ENCODE measurements around the gene C2CD4A. TPM values are rescaled to one million over a fixed set of nuclear protein-coding genes. Genes with fewer than 3 reads are reported as not detected.

C2CD4A gene
- total RNA-seq, 1 experiment from 2014 or later, result not detected

- TF ChIP-seq MAX (IDR thresholded peaks at IDR 0.05) (no peak), EGR1 (IDR thresholded peaks at IDR 0.05; ENCODE audit: low read depth) (no peak), FOSL1 (IDR thresholded peaks at IDR 0.05; ENCODE audit: low read depth) (no peak), EZH2phosphoT487 (IDR thresholded peaks at IDR 0.05; ENCODE audit: borderline replicate concordance) (no peak), ZFX (IDR thresholded peaks at IDR 0.05) (no peak)
Observed at GRCh38 chr15:62079594-62079993, 12.8 kb downstream of the C2CD4A start (continued).

DNA sequence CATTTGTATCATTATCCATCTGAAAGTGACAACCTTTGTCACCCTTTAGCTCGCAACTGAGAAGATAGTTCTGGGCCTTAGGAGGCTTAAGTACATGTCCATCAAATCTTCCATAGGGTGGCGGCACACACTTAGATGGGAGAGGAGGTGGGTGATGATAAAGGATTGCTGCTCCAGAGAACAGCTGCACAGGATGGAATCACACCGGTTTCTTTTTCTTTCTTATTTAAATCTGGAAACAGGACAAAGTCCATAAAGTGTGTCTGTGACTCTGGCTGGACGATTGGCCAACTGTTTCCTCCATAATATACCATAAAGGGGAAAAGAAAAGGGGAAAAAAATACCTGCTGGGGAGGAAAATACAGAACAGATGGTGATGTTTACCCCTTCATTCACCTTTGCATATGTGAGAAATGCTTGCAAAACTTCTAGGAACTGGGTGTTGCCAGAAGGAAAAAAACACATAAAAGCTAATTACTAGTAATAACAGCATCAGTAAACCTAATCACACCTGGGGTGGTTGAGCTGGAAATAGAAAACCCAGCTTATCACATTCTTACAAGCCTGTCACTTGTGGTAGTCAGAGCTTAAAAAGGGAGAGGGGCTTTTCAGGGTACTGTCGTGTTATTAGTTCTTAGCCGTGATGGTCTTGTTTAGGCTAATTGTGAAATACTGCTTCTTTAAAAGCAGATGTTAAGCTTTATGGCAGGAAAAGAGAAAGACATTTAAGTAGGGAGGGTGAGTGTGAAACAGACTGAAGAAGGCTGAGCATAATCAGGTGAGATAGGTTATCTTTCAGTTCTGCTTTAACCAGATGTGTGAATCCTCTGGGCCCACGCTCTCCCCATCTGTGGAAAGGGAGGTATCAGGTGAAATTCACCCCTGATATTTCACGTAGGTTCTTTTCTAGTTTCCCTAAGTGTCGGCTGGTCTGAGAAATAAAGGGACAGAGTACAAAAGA is 16.7 kb downstream of the C2CD4A start:
- no peaks in the 10 kb centered on the region for H3K79me2 ChIP-seq (ENCODE audit: insufficient read depth, low read length)
- H3K9me3 ChIP-seq (ENCODE audit: control insufficient read depth in 1 of 2, insufficient read depth in 1 of 2, low read depth in 1 of 2, low read length in 2 of 2), result no peaks in the 10 kb centered on the region
- H3K36me3 ChIP-seq (ENCODE audit: control insufficient read depth in 1 of 2, insufficient read depth in 2 of 2, low read length in 2 of 2), result no peaks in the 10 kb centered on the region
- RAD21 ChIA-PET (ENCODE audit: low non-redundant PET in 1 of 2, low total read pairs in 2 of 2, uncharacterized antibody in 2 of 2, unreplicated experiment in 2 of 2), result no interaction called here
- POLR2A ChIA-PET, result no interaction called here
- no peak overlapping the region for H3K9ac ChIP-seq (ENCODE audit: low read length)
- TF ChIP-seq POLR2A (IDR thresholded peaks at IDR 0.05; ENCODE audit: borderline replicate concordance, extremely low read depth, insufficient read depth, insufficient read length) (no peak), JUND (IDR thresholded peaks at IDR 0.05) (no peak), ATF3 (IDR thresholded peaks at IDR 0.05) (no peak), ELF1 (IDR thresholded peaks at IDR 0.05; ENCODE audit: borderline replicate concordance, low read depth) (no peak), CTCF (IDR thresholded peaks at IDR 0.05 in 2 of 3, conservative IDR thresholded peaks at IDR 0.05 in 1 of 3; ENCODE audit: borderline replicate concordance in 1 of 3, insufficient read depth in 1 of 3, low read depth in 2 of 3, low read length in 2 of 3) (no peak), TCF7L2 (IDR thresholded peaks at IDR 0.05; ENCODE audit: borderline replicate concordance, extremely low read depth, insufficient read depth, insufficient read length) (no peak), REST (IDR thresholded peaks at IDR 0.05; ENCODE audit: low read depth) (no peak), MAX (IDR thresholded peaks at IDR 0.05) (no peak), CBX3 (IDR thresholded peaks at IDR 0.05; ENCODE audit: low read depth) (no peak)
- H4K20me1 ChIP-seq (ENCODE audit: insufficient read depth), result no peaks in the 10 kb centered on the region
- CTCF ChIA-PET, result no interaction called here
- no peaks in the 10 kb centered on the region for H3K27me3 ChIP-seq (ENCODE audit: insufficient read depth, low read length)
- intact Hi-C loops (cut with micrococcal nuclease), result no loop called here
- ATAC-seq (no peak), DNase-seq (ENCODE audit: low read depth, low spot score) (no peak)
- H3K9me2 ChIP-seq (ENCODE audit: insufficient read depth), result no peaks in the 10 kb centered on the region
- H3K27ac ChIP-seq (ENCODE audit: low read depth, low read length), result no peak overlapping the region
- no peak overlapping the region for H3K4me3 ChIP-seq (replicated peaks in 1 of 2; ENCODE audit: low read depth in 1 of 2, low read length in 2 of 2)
- H3K4me2 ChIP-seq (ENCODE audit: low read length), result no peak overlapping the region
- no peaks in the 10 kb centered on the region for H3K4me1 ChIP-seq (ENCODE audit: control insufficient read depth in 1 of 2, insufficient read depth in 2 of 2, low read length in 2 of 2)
- no peak overlapping the region for H2AFZ ChIP-seq (ENCODE audit: low read depth, low read length, poor library complexity, severe bottlenecking)
- no TSS peak for BruUV-seq (replicated peaks)
